Cardiac fibroblast (primary cell): ENCODE measurements around the gene GSTK1.

Experiments
- DNase-seq, 2 donors: peaks; one replicate each; pipeline versions ENCODE4 v3.0.0 to v3.0.0-alpha.2; 2010; ENCODE audit warnings: low read depth in 2 of 2
- H3K4me3 ChIP-seq, 2 donors: replicated peaks in 1 of 2; 1 replicate in 1 of 2; 2 replicates in 1 of 2; pipeline ENCODE4 v1.5.1; 2011; ENCODE audit warnings: low read depth in 2 of 2, low read length in 2 of 2, mild to moderate bottlenecking in 2 of 2, moderate library complexity in 1 of 2
- TF ChIP-seq, protein P1 (sequence below): IDR thresholded peaks from one replicate; pipeline ENCODE4 v1.5.1; 2011; ENCODE audit warnings: low read depth, mild to moderate bottlenecking, low read length, inconsistent platforms

Gene GSTK1

DNA sequence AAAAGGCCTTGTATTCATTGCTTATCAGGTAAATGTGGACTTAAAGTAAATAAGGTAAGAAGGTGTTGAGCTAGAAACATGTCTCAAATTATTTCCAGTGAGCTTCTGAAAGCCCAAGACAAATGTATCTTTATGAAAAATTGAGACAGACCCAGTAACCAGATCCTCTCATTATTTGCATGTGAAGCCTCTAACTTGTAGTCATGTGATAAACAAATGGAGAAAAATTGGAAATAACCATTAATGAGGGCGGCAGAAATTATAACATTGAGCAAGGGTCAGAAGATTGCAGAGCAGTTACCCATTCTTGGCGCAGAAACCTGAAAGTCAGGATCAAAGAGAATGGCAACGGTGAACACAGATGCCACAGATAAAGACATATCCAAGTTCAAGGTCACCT lies 41.5 kb upstream of the GSTK1 start, which contains the start of gene TAS2R40:
Gene TAS2R40, plus strand, starts transcription at position 301 of the 400 bp plus-strand sequence. Its CDS starts 42 bp downstream, at position 343.
- no peak within 1 kb of the TSS for H3K4me3 ChIP-seq
- TF ChIP-seq, protein P1, sequence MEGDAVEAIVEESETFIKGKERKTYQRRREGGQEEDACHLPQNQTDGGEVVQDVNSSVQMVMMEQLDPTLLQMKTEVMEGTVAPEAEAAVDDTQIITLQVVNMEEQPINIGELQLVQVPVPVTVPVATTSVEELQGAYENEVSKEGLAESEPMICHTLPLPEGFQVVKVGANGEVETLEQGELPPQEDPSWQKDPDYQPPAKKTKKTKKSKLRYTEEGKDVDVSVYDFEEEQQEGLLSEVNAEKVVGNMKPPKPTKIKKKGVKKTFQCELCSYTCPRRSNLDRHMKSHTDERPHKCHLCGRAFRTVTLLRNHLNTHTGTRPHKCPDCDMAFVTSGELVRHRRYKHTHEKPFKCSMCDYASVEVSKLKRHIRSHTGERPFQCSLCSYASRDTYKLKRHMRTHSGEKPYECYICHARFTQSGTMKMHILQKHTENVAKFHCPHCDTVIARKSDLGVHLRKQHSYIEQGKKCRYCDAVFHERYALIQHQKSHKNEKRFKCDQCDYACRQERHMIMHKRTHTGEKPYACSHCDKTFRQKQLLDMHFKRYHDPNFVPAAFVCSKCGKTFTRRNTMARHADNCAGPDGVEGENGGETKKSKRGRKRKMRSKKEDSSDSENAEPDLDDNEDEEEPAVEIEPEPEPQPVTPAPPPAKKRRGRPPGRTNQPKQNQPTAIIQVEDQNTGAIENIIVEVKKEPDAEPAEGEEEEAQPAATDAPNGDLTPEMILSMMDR: no peak
- no peak for DNase-seq

DNA sequence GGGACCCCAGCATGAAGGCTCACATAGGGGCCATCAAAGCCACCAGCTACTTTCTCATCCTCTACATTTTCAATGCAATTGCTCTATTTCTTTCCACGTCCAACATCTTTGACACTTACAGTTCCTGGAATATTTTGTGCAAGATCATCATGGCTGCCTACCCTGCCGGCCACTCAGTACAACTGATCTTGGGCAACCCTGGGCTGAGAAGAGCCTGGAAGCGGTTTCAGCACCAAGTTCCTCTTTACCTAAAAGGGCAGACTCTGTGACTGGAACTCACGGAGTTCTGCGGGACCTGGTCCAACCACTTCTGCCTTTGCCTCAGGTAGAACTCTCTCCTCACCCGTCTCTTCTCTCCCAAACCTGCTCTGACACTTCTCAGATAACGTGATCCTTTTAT lies 40.5 kb upstream of the GSTK1 start:
- no peak for DNase-seq
- H3K4me3 ChIP-seq: no peak overlapping the region
- TF ChIP-seq, protein P1: no peak

DNA sequence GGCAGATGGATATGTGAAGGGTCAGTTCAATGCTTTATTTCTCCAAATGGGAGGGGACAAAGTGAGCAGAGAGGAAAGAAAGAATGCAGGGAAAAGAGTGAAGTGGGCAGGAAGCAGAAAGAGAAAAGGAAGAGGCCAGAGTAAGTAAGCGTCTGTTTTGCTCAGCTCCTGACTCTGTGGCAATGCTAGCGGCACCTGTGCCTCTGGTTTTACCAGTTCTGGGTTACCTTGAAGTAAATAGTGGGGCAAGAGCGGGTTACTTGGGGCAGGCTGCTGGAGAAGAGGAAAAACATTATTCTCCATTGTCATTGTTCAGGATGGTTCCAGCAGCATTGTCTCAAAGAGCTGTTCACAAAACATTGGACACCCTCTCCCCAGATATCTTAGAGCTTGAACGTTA lies 39.5 kb upstream of the GSTK1 start:
- TF ChIP-seq, protein P1: no peak
- no peak for DNase-seq
- no peak overlapping the region for H3K4me3 ChIP-seq

DNA sequence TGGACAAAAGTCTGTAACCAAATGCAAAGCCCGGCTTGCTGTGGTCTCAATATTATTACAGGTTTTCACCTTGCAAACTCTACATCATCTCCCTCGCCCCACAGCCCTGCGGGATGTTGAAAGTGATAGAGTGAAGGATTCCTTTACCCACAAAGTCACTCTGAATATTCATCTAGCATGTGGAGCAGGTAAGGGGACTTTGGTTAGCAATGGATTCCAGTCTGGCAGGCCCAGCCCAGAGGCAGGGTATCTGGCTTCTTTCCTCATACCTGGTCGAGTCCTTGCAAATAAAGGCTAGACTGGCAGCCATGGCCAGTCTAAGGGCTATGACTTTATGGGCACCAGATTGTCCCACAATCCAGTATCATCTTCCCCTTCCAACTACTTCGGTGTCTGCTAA lies 38.2 kb upstream of the GSTK1 start:
- TF ChIP-seq, protein P1: no peak
- DNase-seq: no peak
- H3K4me3 ChIP-seq: no peak overlapping the region

DNA sequence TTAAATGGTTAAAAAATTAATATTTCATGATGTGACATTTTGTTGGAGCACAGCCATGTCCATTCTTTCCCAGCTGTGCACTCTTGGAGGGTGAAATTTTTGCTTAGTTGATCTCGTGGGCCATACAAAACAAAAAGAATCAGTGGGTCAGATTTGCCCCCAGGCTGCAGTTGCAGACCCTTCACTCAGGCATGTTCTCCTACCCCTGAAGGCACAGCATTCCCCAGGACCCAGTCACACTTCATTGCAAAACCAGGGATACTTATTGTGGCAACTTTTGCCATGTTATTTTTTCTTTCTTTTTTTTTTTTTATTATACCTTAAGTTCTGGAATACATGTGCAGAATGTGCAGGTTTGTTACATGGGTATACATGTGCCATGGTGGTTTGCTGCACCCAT lies 35.4 kb upstream of the GSTK1 start:
- TF ChIP-seq, protein P1: no peak
- DNase-seq: peak; percentile 7 to 20
- no peak overlapping the region for H3K4me3 ChIP-seq

DNA sequence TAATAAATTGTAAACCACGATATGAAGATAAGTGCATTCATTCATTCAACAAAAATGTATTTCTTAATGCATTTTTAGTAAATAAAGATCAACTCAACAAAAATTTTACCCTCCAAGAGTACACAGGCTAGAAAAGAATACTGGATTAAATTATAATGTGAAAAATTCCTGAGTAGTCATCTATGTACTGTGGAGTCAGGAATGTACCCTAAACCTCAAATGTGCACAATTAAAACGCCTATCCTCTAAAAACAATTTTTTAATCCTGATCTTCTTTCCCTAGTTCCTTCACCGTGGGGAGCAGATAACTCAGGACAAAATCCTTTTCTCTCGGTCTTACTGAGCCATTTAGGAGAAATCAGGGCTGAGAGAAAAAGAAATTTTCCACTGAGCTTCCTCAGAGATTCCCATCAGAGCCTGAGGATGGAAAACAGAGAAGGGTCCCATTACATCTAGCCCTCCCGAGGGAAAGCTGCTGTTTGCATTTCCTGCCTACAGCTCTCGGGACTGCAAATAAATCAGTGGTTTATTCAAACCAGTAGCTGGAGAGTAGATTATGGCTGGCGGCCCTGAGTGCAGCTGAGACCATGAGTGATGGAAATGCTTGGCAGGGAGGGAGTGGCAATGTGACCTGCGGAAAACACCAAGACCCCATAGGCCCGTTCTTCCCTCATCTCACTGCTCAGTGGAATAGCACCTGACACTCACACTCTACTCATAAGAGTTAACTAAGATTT lies 34.0 kb upstream of the GSTK1 start:
- TF ChIP-seq, protein P1: no peak
- DNase-seq: no peak
- H3K4me3 ChIP-seq: no peak overlapping the region
